MCF 10A (cell line): ENCODE results near the gene OR2T35. TPM values are rescaled to one million over a fixed set of nuclear protein-coding genes. Genes with fewer than 3 reads are reported as not detected.
A peak's percentile ranks its signal among the peaks of the same experiment; 100 is the strongest.

Experiments
- BruUV-seq: library from RNA; stranded (reverse); fragments of 400-500 nt; replicated peaks from 2 replicates; lab custom pipeline; 2021; lab: Mats Ljungman, UMichigan
- CTCF ChIA-PET: fragments of 300-600 bp; sonication (Branson Sonifier 250); formaldehyde crosslinking; extraction: SDS; loops from one replicate; lab custom pipeline; 2021; ENCODE audit warnings: antibody characterized with exemption, inconsistent platforms; lab: Yijun Ruan, JAX
- POLR2A ChIA-PET: fragments of 300-600, 350-650 bp; sonication (Branson Sonifier 250); formaldehyde crosslinking; extraction: SDS; loops from one replicate; lab custom pipeline; 2020; ENCODE audit warnings: antibody characterized with exemption, inconsistent platforms; lab: Yijun Ruan, JAX
- DNase-seq: peaks from one replicate; pipeline ENCODE4 v3.0.0-alpha.2; 2018; ENCODE audit not compliant: unreplicated experiment
- H3K27ac Mint-ChIP-seq: one replicate; pipeline ENCODE4 v1.8.0; 2022; ENCODE audit warnings: mild to moderate bottlenecking, low read depth, mixed read lengths; ENCODE audit not compliant: unreplicated experiment
- H3K27me3 Mint-ChIP-seq: one replicate; pipeline ENCODE4 v1.8.0; 2022; ENCODE audit warnings: mixed read lengths; ENCODE audit not compliant: insufficient read depth, unreplicated experiment
- H3K36me3 Mint-ChIP-seq: one replicate; pipeline ENCODE4 v1.8.0; 2022; ENCODE audit warnings: mild to moderate bottlenecking, moderate library complexity, mixed read lengths; ENCODE audit not compliant: insufficient read depth, unreplicated experiment
- H3K4me1 Mint-ChIP-seq: one replicate; pipeline ENCODE4 v1.8.0; 2022; ENCODE audit warnings: mixed read lengths; ENCODE audit not compliant: insufficient read depth, unreplicated experiment
- H3K4me3 Mint-ChIP-seq: one replicate; pipeline ENCODE4 v1.8.0; 2022; ENCODE audit warnings: mild to moderate bottlenecking, moderate library complexity, mixed read lengths; ENCODE audit not compliant: unreplicated experiment
- H3K9me3 Mint-ChIP-seq: one replicate; pipeline ENCODE4 v1.8.0; 2022; ENCODE audit warnings: mixed read lengths; ENCODE audit not compliant: unreplicated experiment
- CTCF ChIP-seq: fragments of 200-600 bp; IDR thresholded peaks from one replicate; pipeline ENCODE4 v1.8.0; 2022; ENCODE audit warnings: antibody characterized with exemption, mild to moderate bottlenecking; ENCODE audit not compliant: unreplicated experiment
- intact Hi-C: fragments of 100-400 bp; cut with micrococcal nuclease; formaldehyde crosslinking; loops from 2 replicates; pipeline ENCODE4 v1.14.1; 2022
- total RNA-seq: library from RNA; stranded (reverse); gene quantifications from 2 replicates; pipeline ENCODE4 v1.2.3, GENCODE V29; 2022

Gene OR2T35
- total RNA-seq, 1 experiment from 2014 or later, result not detected

GRCh38 chr1:248597589-248597988, 47.5 kb downstream of the OR2T35 start, which contains the start of gene OR2T10:
TSS of gene OR2T10 (minus strand) at chr1:248597700. CDS start at chr1:248593768, 3,932 bp downstream.
- DNase-seq, result no peak
- intact Hi-C loops, result no loop called here
- Mint-ChIP-seq H3K36me3 (no peaks in the 10 kb centered on the region), H3K27ac (peak within 1 kb of the TSS; percentile 34), H3K9me3 (peaks cover 8% of the 10 kb centered on the region), H3K27me3 (no peaks in the 10 kb centered on the region), H3K4me1 (peaks cover 11% of the 10 kb centered on the region), H3K4me3 (no peak within 1 kb of the TSS)
- no peak for TF ChIP-seq CTCF
- ChIA-PET CTCF (no interaction called here), POLR2A (no interaction called here)
- BruUV-seq, result no TSS peak

GRCh38 chr1:248596615-248597014, 48.5 kb downstream of the OR2T35 start:
- H3K27ac Mint-ChIP-seq, result peak overlapping the region; percentile 34
- no peak overlapping the region for H3K4me3 Mint-ChIP-seq
- H3K36me3 Mint-ChIP-seq, result no peaks in the 10 kb centered on the region
- no peak for TF ChIP-seq CTCF
- BruUV-seq, result no TSS peak
- H3K27me3 Mint-ChIP-seq, result no peaks in the 10 kb centered on the region
- ChIA-PET CTCF (interaction anchor here (0.6 to 0.9 kb wide), 2 partner anchors 17 to 26 kb away, joined by 3 read pairs; no protein-coding TSS in a partner anchor), POLR2A (interaction anchor here (0.6 to 0.7 kb wide), 2 partner anchors 8 to 17 kb away, joined by 3 to 4 read pairs; no protein-coding TSS in a partner anchor)
- no peaks in the 10 kb centered on the region for H3K9me3 Mint-ChIP-seq
- H3K4me1 Mint-ChIP-seq, result peaks cover 11% of the 10 kb centered on the region
- intact Hi-C loops, result no loop called here
- DNase-seq, result no peak

GRCh38 chr1:248593226-248593625, 51.9 kb downstream of the OR2T35 start:
- intact Hi-C loops, result no loop called here
- POLR2A ChIA-PET, result no interaction called here
- Mint-ChIP-seq H3K4me3 (no peak overlapping the region), H3K27ac (no peak overlapping the region), H3K36me3 (no peaks in the 10 kb centered on the region), H3K9me3 (no peaks in the 10 kb centered on the region), H3K27me3 (no peaks in the 10 kb centered on the region), H3K4me1 (peaks cover 11% of the 10 kb centered on the region)
- BruUV-seq, result no TSS peak
- CTCF ChIA-PET, result interaction anchor here (0.8 to 1.4 kb wide), 2 partner anchors 9 to 583 kb away, joined by 3 read pairs; no protein-coding TSS in a partner anchor
- no peak for TF ChIP-seq CTCF
- DNase-seq, result no peak

- no peak overlapping the region for H3K4me3 Mint-ChIP-seq
- no peak for TF ChIP-seq CTCF
- no peak overlapping the region for H3K27ac Mint-ChIP-seq
- ChIA-PET POLR2A (no interaction called here), CTCF (interaction anchor here (0.8 kb wide), 1 partner anchor 583 kb away, joined by 3 read pairs; no protein-coding TSS in a partner anchor)
- peaks cover 11% of the 10 kb centered on the region for H3K4me1 Mint-ChIP-seq
- intact Hi-C loops, result no loop called here
- H3K36me3 Mint-ChIP-seq, result no peaks in the 10 kb centered on the region
- no peak for DNase-seq
- no peaks in the 10 kb centered on the region for H3K27me3 Mint-ChIP-seq
- no peaks in the 10 kb centered on the region for H3K9me3 Mint-ChIP-seq
- no TSS peak for BruUV-seq
Observed at GRCh38 chr1:248592655-248593054, 52.4 kb downstream of the OR2T35 start.
